BLaER1 (cell line): ENCODE data around the gene DOCK7.
"Not testable (repeated sequence)": the region's sequence is repeated elsewhere in the genome, so short reads cannot be mapped to it uniquely, and the experiment has no call there.

Experiments used
- H3K27ac ChIP-seq: shearing (Covaris generic); formaldehyde crosslinking; 2 replicates; pipeline ENCODE4 v1.8.1; 2022
- H3K27me3 ChIP-seq: shearing (Covaris generic); formaldehyde crosslinking; 2 replicates; pipeline ENCODE4 v1.8.1; 2022
- H3K36me3 ChIP-seq: shearing (Covaris generic); formaldehyde crosslinking; 2 replicates; pipeline ENCODE4 v1.8.1; 2022
- H3K4me1 ChIP-seq: shearing (Covaris generic); formaldehyde crosslinking; 2 replicates; pipeline ENCODE4 v1.8.1; 2022
- H3K4me2 ChIP-seq: shearing (Covaris generic); formaldehyde crosslinking; 2 replicates; pipeline ENCODE4 v1.8.1; 2022
- H3K4me3 ChIP-seq: shearing (Covaris generic); formaldehyde crosslinking; 2 replicates; pipeline ENCODE4 v1.8.1; 2022
- H3K9ac ChIP-seq: shearing (Covaris generic); formaldehyde crosslinking; 2 replicates; pipeline ENCODE4 v1.8.1; 2022
- H3K9me3 ChIP-seq: shearing (Covaris generic); formaldehyde crosslinking; 2 replicates; pipeline ENCODE4 v1.8.1; 2022
- H4K20me1 ChIP-seq: shearing (Covaris generic); formaldehyde crosslinking; 2 replicates; pipeline ENCODE4 v1.8.1; 2022
- Cebpa-rat ChIP-seq: shearing (Covaris generic); IDR thresholded peaks from 2 replicates; pipeline ENCODE4 v1.8.1; 2022

The DOCK7 gene

DNA sequence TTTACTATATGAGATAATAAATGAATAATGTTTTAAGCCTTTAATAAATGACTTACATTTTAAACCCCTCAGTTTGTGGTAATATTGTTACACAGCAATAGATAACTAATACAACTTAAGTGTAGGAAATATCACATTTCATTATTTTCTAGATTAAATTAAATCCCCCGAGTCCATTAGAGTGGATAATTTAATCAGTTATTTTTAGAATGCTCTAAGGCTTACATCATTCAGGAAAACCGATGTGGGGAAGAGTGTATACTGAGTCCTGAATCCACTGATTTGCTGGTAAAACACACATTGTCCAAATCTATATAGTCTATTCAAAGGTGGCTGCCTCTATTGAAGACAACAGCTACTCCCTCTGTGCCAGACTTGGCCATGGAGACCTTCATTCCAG is 35.7 kb upstream of the DOCK7 start:
- no peak overlapping the region for H3K27ac ChIP-seq

DNA sequence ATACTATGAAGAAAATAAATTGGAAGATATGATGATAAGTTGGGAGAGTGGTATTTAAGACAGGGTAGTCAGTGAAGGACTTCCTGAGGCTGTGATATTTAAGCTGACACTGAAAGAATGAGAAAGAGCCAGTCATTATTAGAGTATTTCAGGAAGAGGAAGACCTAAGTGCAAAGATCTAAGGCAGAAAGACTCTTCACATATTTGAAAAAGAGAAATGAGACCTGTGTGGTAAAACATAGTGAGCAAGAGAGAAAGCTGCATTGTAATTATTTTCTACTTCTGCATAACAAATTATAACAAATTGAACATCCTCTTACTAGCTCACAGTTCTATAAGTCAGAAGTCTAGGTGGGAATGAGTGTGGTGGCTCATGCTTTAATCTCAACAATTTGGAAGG is 34.6 kb upstream of the DOCK7 start:
- Histone ChIP-seq H3K9me3 (no peaks in the 10 kb centered on the region), H3K4me3 (no peak overlapping the region), H3K4me1 (0 out of 2 replicates have a peak, but pooled peaks cover 7% of the 10 kb centered on the region), H3K9ac (no peak overlapping the region), H3K27me3 (no peaks in the 10 kb centered on the region), H4K20me1 (no peaks in the 10 kb centered on the region), H3K4me2 (no peak overlapping the region), H3K36me3 (no peaks in the 10 kb centered on the region), H3K27ac (no peak overlapping the region)
- no peak for TF ChIP-seq Cebpa-rat

More for the DNA sequence above, 35.7 kb upstream of the DOCK7 start:
- 0 out of 2 replicates have a peak, but pooled peaks cover 7% of the 10 kb centered on the region for H3K4me1 ChIP-seq
- H4K20me1 ChIP-seq: no peaks in the 10 kb centered on the region
- H3K36me3 ChIP-seq: no peaks in the 10 kb centered on the region
- no peak for TF ChIP-seq Cebpa-rat
- H3K27me3 ChIP-seq: no peaks in the 10 kb centered on the region
- H3K4me3 ChIP-seq: no peak overlapping the region
- no peak overlapping the region for H3K4me2 ChIP-seq
- no peaks in the 10 kb centered on the region for H3K9me3 ChIP-seq
- no peak overlapping the region for H3K9ac ChIP-seq

DNA sequence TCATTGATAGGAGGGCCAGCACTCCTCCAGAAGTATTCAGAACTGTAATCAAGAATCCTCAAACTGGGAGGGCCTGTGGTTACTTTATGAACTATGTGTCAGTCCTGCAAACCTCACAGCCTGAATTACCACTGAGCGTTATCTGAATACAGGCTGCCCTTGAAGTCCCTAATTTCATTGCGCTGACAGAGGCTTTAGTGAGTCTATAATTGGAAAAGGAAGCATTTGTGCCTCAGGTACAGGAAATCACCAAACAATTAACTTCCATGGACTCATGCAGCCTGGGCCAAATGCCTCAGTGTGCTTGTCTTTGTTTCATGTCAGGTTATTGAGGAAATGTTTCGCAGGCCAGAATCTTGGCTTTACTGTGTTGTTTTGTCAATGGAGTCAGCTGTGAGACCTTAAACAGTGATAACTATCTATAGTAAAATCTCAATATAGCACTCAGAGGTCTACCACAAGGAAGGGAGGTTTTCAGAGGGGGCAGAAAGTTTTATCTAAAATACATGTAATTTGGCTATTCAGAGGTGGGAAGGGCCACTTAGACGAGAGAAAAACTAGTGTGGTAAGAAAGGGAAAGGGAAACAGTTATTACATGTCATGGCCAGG is 32.9 kb upstream of the DOCK7 start:
- no peak overlapping the region for H3K27ac ChIP-seq
- no peak overlapping the region for H3K4me2 ChIP-seq
- H3K27me3 ChIP-seq: no peaks in the 10 kb centered on the region
- no peaks in the 10 kb centered on the region for H4K20me1 ChIP-seq
- no peaks in the 10 kb centered on the region for H3K36me3 ChIP-seq
- peaks cover 13% of the 10 kb centered on the region for H3K4me1 ChIP-seq
- no peak overlapping the region for H3K4me3 ChIP-seq
- TF ChIP-seq Cebpa-rat: no peak
- H3K9ac ChIP-seq: no peak overlapping the region
- H3K9me3 ChIP-seq: no peaks in the 10 kb centered on the region

DNA sequence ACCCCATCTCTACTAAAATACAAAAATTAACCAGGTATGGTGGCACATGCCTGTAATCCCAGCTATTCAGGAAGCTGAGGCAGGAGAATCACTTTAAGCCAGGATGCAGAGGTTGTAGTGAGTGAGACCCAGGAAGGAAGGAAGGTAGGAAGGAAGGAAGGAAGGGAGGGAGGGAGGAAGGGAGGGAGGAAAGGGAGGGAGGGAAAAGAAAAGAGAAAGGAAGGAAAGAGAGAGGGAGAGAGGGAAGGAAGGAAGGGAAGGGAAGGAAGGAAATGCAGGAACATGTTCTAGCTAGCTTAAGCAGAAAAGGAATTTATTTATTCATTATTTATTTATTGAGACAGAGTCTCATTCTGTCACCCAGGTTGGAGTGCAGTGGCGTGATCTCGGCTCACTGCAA is 30.2 kb upstream of the DOCK7 start:
- not testable (repeated sequence) for H3K27me3 ChIP-seq, H3K4me2 ChIP-seq, H4K20me1 ChIP-seq, H3K36me3 ChIP-seq, H3K4me3 ChIP-seq, H3K9ac ChIP-seq, H3K27ac ChIP-seq, H3K9me3 ChIP-seq
- peaks cover 15% of the 10 kb centered on the region for H3K4me1 ChIP-seq

DNA sequence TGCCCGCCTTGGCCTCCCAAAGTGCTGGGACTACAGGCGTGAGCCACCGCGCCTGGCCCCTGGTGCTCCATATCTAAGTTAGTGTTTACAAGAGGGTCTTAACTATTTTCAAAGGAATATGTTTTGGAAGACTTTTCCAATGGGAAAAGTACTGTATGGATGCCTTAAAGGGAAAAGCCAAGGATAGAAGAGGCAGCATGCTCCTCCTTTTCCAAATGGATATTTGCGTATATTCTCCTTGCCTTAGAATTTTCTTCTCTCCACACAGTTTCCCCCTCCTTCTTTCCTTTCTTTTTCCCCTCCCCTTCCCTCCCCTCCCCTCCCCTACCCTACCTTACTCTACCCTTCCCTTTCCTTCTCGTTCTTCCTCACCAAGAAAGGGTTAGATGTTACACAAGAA is 29.3 kb upstream of the DOCK7 start:
- no peak overlapping the region for H3K27ac ChIP-seq
- H3K4me2 ChIP-seq: no peak overlapping the region
- no peaks in the 10 kb centered on the region for H3K27me3 ChIP-seq
- no peaks in the 10 kb centered on the region for H3K9me3 ChIP-seq
- peaks cover 15% of the 10 kb centered on the region for H3K4me1 ChIP-seq
- H3K9ac ChIP-seq: no peak overlapping the region
- TF ChIP-seq Cebpa-rat: no peak
- no peaks in the 10 kb centered on the region for H3K36me3 ChIP-seq
- H3K4me3 ChIP-seq: no peak overlapping the region
- no peaks in the 10 kb centered on the region for H4K20me1 ChIP-seq

DNA sequence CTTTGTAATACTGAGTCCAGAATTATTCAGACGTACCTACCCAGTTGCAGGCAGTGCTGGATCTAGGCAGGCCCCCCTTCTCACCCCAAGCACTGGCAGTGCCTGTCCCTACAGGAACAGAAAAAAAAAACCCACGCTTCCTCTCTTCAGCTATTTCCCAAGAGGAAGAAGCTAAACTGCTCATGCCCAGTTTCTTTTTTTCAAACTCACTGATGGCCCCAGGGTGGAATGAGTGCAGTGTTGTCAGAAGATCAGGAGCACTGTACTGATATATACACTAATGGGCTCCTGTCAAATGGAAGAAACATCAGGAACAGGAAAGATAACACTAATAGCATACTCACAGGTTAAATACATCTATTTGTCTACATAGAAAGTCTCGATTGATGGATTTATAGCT is 28.2 kb upstream of the DOCK7 start:
- Histone ChIP-seq H3K4me1 (peaks cover 13% of the 10 kb centered on the region), H3K9me3 (no peaks in the 10 kb centered on the region), H3K9ac (no peak overlapping the region), H3K4me2 (peak overlapping the region; percentile 30), H3K36me3 (no peaks in the 10 kb centered on the region), H3K4me3 (no peak overlapping the region), H3K27ac (no peak overlapping the region), H4K20me1 (no peaks in the 10 kb centered on the region), H3K27me3 (no peaks in the 10 kb centered on the region)
- TF ChIP-seq Cebpa-rat: no peak

DNA sequence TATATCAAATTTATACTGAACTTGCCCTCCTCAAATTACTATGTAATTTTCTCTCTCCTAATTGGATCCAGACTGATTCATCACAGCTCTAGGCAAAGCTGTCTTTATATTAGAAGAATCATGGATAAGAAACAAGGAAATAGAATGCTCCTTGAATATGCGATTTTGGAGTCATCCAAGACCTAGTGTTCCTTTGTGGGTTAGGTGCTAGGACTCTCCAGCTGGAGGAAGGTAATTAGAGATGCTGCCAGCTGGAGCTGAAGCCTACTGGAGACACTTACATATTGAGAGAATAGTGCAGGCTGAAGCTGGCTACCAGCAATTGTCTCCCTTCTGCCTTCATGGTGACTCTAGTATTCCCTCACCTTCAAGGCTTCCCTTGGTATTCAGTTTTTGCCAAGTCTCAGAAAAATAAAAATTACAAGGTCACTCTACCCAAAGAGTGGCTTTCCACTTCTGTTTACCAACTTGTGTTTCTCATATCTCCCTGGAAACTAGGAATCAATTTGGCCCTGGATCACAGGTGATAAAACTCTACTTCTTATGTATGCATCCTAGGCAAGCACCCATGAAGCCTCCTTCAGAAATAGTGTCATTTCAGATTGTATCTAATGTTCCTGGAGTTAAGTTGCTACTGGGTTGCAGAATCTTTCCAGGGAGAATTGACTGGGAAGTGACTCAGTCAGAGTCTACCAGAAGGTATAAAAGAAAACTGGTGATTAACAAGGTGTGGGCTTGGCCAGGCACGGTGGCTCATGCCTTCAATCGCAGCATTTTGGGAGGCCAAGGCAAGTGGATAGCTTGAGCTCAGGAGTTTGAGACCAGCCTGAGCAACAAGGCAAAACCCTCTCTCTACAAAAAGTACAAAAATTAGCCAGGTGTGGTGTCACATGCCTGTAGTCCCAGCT is 24.4 kb upstream of the DOCK7 start:
- H3K27ac ChIP-seq: no peak overlapping the region
- peaks cover 8% of the 10 kb centered on the region for H3K4me1 ChIP-seq

DNA sequence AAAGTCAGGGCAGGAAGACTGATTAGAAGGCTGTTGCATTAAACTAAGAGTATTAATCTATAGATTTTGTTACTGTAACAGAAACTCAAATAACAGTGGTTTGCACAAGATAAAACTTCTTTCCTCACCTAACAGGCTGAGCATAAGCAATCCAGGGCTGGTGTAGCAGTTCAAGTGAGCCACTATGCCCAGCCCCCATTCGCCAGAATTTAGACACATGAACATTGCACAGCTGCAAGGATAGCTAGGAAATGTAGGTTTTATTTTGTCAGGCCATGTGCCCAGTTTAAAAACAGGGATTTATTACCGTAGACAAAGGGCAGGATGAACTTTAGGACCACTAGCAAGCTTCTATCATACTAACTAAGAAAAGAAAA is 19.5 kb upstream of the DOCK7 start:
- TF ChIP-seq Cebpa-rat: no peak
- no peaks in the 10 kb centered on the region for H3K27me3 ChIP-seq
- no peaks in the 10 kb centered on the region for H4K20me1 ChIP-seq
- no peak overlapping the region for H3K4me2 ChIP-seq
- H3K36me3 ChIP-seq: no peaks in the 10 kb centered on the region
- no peak overlapping the region for H3K4me3 ChIP-seq
- H3K9ac ChIP-seq: no peak overlapping the region
- H3K27ac ChIP-seq: no peak overlapping the region
- no peaks in the 10 kb centered on the region for H3K9me3 ChIP-seq
- H3K4me1 ChIP-seq: no peaks in the 10 kb centered on the region

More for the DNA sequence above, 24.4 kb upstream of the DOCK7 start:
- Histone ChIP-seq H3K4me2 (no peak overlapping the region), H4K20me1 (no peaks in the 10 kb centered on the region), H3K9ac (no peak overlapping the region), H3K36me3 (no peaks in the 10 kb centered on the region), H3K27me3 (no peaks in the 10 kb centered on the region), H3K9me3 (no peaks in the 10 kb centered on the region), H3K4me3 (no peak overlapping the region)
- TF ChIP-seq Cebpa-rat: no peak

DNA sequence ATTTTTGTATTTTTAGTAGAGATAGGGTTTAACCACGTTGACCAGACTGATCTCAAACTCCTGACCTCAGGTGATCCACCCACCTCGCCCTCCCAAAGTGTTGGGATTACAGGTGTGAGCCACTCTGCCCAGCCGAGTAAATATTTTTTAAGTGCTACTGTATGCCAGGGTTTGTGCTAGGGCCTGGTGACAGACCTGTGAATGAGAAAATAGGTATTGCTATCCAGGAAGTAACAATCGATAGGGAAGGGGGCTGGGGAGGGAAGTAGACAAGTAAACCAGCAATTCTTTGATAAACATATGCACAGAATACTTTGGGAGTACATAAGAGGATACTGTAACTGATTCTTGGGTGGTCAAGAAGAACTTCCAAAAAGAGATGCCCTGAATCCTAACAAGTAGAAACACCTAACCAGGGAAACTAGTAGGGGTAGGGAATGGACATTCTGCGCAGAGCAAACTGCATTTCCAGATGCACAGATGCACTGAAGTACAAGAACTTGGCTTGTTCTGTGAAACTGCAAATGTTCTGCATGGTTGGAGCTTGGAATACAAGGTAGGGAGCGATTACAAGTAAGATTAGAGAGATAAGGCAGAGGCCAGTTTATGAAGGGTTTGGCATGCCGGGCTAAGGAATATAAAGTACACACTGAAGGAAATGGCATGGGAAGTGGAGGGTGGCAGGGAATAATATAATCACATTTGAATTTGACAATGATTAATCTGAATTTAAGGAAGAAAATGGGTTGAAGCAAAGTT is 19.0 kb upstream of the DOCK7 start:
- TF ChIP-seq Cebpa-rat: no peak
- Histone ChIP-seq H4K20me1 (no peaks in the 10 kb centered on the region), H3K9me3 (no peaks in the 10 kb centered on the region), H3K4me3 (no peak overlapping the region), H3K27me3 (no peaks in the 10 kb centered on the region), H3K27ac (no peak overlapping the region), H3K9ac (no peak overlapping the region), H3K4me1 (no peaks in the 10 kb centered on the region), H3K4me2 (no peak overlapping the region), H3K36me3 (no peaks in the 10 kb centered on the region)

DNA sequence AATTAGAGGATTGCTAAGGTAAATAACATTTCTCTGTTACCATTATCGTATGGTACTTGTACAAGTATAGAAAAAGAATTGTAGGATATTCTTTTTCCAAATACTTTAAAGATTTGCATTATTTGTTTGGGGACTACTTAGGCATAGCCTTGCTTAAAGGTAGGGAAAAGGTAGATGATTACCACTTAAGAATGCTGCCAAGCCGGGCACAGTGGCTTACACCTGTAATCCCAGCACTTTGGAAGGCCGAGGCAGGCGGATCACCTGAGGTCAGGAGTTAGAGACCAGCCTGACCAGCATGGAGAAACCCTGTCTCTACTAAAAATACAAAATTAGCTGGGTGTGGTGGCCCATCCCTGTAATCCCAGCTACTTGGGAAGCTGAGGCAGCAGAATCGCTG is 10.0 kb upstream of the DOCK7 start:
- H3K27ac ChIP-seq, H3K4me2 ChIP-seq, H3K4me1 ChIP-seq, H4K20me1 ChIP-seq, H3K4me3 ChIP-seq, H3K9me3 ChIP-seq, H3K9ac ChIP-seq, H3K27me3 ChIP-seq: not testable (repeated sequence)
- H3K36me3 ChIP-seq: peaks cover 12% of the 10 kb centered on the region; the same call in 1 of the 2 replicates

DNA sequence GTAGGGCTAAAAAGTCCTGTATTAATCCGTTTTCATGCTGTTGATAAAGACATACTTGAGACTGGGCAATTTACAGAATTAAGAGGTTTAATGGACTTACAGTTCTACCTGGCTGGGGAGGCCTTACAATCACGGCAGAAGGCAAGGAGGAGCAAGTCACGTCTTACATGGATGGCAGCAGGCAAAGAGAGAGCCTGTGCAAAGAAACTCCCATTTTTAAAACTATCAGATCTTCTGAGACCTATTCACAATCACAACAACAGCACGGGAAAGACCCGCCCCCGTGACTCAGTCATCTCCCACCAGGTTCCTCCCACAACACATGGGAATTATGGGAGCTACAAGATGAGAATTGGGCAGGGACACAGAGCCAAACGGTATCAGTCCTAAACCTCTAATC is 6.3 kb upstream of the DOCK7 start:
- not testable (repeated sequence) for H3K9me3 ChIP-seq, H3K27ac ChIP-seq, H3K4me2 ChIP-seq, H3K4me3 ChIP-seq, H4K20me1 ChIP-seq, H3K27me3 ChIP-seq, H3K9ac ChIP-seq
- Histone ChIP-seq H3K4me1 (peaks cover 13% of the 10 kb centered on the region), H3K36me3 (peaks cover 12% of the 10 kb centered on the region; the same call in 1 of the 2 replicates)
